HTERT RPE-1 (cell line): Measurements from ENCODE around the gene PRKCH.

ENCODE experiments used
- in situ Hi-C: fragments of 300-500 bp; cut with MboI; formaldehyde crosslinking; loops from 4 replicates; pipeline ENCODE4 v1.14.3; 2020; ENCODE audit warnings: low sequenced_read_pairs

Gene PRKCH

GRCh38 chr14:61484826-61485584 is 163.6 kb downstream of the PRKCH start:
- in situ Hi-C loops: no loop called here

- in situ Hi-C loops: no loop called here
Observed at GRCh38 chr14:61485661-61486060, 164.3 kb downstream of the PRKCH start.

DNA sequence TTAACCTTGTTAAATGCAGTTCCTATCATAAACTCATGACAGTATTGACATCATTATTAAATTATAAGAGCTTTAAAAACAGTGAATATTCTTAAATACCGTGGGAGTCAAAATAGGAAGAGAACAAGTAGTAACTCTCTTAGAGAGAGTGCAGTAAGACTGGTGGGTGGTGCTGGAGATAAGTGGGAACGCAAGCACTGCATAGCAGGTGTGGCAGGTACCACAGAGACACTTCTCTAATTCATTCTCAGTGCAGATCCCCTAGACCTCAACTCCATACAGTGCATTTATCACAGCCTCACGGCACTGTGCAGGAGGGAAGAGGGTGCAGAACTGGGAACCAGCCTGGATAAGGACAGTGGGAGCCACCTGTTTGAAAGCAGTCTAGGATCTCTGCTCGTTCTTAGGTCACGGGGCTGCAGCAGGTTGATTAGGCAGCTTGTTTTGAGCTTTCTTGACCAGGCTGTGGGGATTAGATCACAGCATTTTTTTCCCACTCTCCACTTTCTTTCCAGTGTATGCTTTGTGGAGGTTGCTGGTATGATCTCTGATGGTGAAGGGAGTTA is 165.6 kb downstream of the PRKCH start:
- in situ Hi-C loops: no loop called here

DNA sequence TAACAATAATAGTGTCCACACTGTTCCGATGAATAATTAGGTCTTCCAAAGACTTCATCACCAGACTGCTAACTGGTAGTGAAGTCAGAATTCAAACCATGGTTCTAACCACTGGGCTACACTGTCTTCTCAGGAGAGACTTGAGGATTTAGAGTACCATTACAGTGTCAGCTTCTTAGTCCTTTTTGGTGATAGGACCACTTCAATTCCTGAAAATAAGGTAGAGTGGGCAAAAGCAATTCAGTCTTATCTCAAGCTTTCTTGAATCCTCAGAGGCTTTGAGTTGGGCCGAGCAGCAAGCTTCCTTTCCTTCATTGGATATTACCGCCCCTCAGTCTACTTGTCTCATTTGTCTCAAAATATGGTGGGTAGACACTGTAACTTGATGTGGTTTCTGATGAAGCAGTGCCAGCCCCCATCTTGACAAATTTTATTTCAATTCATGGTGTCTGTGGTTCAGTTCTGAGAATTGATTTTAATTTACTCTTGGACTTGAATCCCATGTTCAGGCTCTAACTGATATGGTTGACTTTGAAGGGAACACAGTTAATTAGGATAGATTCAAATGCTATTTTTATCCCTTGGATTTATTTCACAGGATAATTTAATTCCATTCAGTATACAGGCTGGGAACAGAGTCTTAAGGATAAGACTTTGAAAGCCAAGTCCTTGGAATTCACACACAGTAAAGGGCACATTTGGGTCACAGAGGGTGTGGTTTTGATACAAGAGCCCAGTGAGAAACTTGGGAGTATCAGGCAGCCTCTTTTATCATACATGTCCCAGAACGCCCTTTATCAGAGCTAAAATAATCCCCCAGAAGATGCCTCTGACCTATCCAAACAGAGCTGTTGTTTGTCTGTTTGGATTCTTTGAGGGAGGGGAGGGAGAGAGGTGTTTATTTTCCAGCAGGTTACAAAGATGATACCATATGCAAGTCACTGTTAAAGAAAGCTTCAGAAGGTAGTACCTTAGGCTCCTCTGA is 167.3 kb downstream of the PRKCH start:
- in situ Hi-C loops: no loop called here

GRCh38 chr14:61489512-61489911 is 168.1 kb downstream of the PRKCH start:
- in situ Hi-C loops: no loop called here

GRCh38 chr14:61489932-61490331 is 168.6 kb downstream of the PRKCH start:
- in situ Hi-C loops: no loop called here

- in situ Hi-C loops: no loop called here
Observed at GRCh38 chr14:61491224-61491623, 169.8 kb downstream of the PRKCH start.

GRCh38 chr14:61491876-61492434 is 170.6 kb downstream of the PRKCH start:
- in situ Hi-C loops: no loop called here

GRCh38 chr14:61492474-61492873 is 171.1 kb downstream of the PRKCH start:
- in situ Hi-C loops: no loop called here

DNA sequence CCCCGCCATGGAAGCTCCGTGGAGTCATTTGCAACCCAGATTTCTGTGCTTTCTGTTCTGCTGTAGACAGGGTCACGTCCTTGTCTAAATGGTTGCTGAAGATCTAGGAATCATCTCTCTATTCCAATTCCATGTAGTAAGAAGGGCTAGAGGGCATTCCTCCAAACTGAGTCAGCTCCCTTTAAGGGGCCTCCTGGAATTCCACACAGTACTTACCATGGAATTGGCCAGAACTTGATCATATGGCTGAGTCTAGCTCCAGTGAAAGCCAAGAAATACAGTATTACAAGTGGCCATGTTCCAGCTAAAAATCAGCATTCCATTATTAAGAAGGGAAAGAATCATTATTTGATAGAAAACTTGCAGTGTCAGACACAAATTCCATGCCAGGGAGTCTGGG is 171.9 kb downstream of the PRKCH start:
- in situ Hi-C loops: no loop called here

GRCh38 chr14:61494018-61494417 is 172.6 kb downstream of the PRKCH start:
- in situ Hi-C loops: no loop called here

- in situ Hi-C loops: no loop called here
Observed at GRCh38 chr14:61495809-61496208, 174.4 kb downstream of the PRKCH start.

DNA sequence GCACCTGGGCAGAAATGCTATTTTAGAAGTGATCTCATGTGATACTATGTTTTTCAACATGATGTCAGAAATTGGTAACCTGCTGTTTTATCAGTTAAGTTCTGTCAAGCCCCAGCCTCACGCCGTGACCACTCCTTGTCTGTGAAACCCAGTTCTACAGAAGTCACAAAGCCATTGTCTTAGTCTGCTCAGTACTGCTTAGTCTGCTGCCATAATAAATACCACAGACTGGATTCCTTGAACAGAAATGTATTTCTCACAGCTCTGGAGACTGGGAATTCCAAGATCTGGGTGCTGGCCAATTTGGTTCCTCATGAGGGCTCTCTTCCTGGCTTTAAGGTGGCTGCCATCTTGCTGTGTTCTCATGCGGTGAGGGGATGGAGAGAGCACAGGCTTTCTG is 176.9 kb downstream of the PRKCH start:
- in situ Hi-C loops: no loop called here

DNA sequence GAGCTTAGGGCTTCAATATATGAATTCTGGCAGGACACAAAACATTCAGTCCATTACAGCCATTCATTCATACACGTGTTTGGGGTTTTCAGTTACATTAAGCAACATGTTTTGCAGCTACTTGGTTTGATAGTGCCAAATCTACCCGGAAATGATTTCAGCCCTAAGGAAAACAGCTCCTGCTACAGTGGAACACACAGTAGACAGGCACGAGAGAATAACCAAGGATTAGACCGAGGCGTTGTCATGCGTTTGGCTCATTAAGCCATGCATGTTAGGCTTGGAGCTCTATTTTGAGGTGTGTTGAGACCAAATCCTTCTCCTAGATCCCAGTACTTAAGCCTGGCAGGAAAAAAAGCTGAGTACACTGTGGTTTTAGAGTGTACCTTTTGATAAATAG is 177.4 kb downstream of the PRKCH start:
- in situ Hi-C loops: no loop called here

GRCh38 chr14:61499991-61500390 is 178.6 kb downstream of the PRKCH start:
- in situ Hi-C loops: no loop called here

GRCh38 chr14:61501714-61502458 is 180.5 kb downstream of the PRKCH start:
- in situ Hi-C loops: no loop called here

DNA sequence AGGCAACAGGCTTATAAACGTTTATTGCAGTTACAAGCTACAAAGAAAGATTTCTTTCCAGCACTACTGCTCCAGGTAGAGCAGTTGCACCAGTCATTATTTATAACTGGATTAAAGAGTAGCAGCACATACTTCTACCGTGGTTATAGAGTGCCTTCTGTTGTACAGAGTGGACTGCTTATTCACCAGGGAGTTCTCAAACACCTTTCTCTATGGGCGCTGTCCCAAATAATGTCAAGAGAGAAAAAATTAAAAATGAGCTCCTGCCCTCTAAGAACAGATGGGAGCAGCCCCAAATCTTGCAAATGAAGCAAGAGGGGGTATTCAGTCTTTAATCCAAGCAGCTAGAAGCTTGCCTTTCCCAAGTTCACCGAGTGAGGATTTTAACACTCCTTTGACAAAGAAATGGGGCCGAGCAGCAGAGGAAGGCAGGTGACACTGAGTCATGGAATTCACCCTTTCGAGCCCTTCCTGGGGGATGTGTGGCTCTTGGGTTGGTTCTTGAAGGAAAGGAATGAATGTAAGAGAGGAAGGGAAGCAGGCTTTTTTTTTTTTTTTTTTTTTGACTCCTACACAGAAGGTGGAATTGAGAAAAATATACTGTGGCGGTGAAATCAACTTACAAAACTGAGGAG is 181.2 kb downstream of the PRKCH start:
- in situ Hi-C loops: no loop called here

- in situ Hi-C loops: no loop called here
Observed at GRCh38 chr14:61503167-61503801, 181.9 kb downstream of the PRKCH start.

GRCh38 chr14:61504901-61505300 is 183.5 kb downstream of the PRKCH start:
- in situ Hi-C loops: no loop called here
